Smooth muscle cell of the pulmonary artery (primary cell): ENCODE results near the gene HOXD8. TPM values are rescaled to one million over a fixed set of nuclear protein-coding genes. Genes with fewer than 3 reads are reported as not detected.

ENCODE experiments used
- total RNA-seq: library from RNA; depleted of rRNA; stranded (reverse); fragments of >200 nt; gene quantifications from 2 replicates; pipeline ENCODE4 v1.2.3, GENCODE V29; 2014

The HOXD8 gene
- total RNA-seq = 0.46 and 1.4 TPM in 2 replicates

DNA sequence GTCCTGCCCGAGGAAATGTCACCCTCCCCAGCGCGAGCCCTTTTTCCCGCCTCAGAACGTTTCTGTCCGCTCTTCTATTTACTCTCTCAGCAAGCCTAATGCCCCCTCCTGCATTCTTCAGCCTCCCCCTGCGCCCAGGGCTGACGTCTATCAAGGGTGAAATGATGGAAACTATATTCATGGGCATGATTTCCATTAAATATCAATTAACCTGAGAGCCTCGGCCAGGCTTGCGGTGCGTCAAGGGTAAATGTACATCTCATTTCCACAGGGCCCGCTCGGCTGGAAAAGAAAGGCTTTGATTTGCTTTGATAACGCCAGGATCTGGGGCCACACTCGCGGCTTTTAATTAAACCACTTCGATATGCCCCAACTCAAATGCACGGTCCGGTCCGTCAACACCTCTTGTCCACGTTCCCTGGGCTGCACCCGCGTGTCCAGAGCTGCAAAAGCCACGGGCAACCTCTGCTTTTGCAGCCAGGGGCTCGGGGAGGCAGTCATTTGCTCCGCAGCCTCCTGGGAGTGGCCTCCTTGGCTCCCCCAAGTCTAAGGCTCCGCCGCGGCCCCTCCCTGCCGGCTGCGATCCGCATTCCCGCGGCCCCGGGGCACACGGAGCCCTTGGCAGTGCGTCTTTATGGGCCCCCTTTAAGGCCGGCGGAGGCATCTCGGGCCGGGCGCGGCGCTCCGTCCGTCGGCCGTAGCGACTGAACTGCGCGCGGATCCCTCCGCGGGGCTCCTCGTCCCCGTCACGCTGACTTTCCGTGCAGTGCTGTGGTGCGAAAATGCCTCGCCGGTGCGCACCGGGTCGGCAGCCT is at the start of gene HOXD8:
Gene HOXD8, plus strand, starts transcription at position 724 of the 815 bp plus-strand sequence. CDS start 662 bp downstream, outside the sequence.

DNA sequence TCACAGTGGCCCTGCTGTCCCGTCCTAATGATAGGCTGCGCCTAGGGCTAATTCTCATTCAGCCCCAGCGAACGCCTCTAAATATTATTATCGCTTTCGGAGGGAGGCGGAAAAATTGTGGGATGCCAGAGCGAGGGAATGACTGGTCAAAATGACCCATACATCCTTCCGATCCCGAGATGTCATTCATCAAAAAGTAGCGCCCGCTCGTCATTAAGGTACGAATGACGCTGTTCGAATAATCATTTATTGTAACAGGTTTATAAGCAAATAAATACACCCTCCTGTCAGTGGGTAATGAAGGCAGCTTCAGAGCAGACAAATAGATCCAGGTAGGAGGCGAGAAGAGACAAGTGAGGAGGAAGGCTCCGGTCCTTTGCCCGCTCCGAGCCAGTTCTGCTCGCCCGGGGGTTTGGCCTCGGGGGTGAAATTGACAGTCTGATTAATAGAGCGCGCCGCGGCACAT is 45.7 kb upstream of the HOXD8 start, which contains the start of gene EVX2:
Gene EVX2, minus strand, starts transcription at position 167 of the 466 bp plus-strand sequence. CDS start 186 bp downstream, outside the sequence.

DNA sequence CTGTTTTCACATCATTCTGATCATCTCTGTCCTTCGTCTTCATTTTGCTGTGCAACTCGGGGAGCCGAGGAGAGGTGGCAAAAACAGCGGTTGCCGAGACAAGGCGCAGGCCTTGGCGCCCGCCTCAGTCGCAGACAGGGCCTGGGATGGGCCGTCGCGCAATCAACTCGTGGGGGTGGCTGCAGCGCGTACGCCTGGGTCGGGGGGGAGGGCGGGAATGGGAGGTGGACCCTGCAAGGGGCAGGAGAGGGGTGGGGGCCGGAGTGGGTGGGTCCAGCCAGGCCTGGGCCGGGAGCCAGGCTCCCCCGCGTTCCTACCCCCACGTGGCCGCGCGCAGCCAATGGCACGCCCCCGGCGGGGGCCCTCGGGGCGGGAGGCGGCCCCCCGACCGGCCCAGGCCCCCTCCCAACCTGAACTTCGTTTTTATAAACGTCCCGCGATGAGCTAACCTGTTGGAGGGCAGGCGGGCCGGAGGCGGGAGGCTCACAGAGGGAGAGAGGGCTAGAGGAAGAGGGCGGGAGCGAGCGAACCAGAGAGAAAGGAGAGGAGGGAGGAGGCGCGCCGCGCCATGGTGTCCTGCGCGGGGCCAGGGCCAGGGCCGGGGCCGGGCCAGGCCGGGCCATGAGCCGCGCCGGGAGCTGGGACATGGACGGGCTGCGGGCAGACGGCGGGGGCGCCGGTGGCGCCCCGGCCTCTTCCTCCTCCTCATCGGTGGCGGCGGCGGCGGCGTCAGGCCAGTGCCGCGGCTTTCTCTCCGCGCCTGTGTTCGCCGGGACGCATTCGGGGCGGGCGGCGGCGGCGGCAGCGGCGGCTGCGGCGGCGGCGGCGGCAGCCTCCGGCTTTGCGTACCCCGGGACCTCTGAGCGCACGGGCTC is 37.0 kb upstream of the HOXD8 start, which contains the start of gene HOXD13:
Gene HOXD13, plus strand, starts transcription at position 452 of the 875 bp plus-strand sequence. Its CDS starts 170 bp downstream, at position 622.

DNA sequence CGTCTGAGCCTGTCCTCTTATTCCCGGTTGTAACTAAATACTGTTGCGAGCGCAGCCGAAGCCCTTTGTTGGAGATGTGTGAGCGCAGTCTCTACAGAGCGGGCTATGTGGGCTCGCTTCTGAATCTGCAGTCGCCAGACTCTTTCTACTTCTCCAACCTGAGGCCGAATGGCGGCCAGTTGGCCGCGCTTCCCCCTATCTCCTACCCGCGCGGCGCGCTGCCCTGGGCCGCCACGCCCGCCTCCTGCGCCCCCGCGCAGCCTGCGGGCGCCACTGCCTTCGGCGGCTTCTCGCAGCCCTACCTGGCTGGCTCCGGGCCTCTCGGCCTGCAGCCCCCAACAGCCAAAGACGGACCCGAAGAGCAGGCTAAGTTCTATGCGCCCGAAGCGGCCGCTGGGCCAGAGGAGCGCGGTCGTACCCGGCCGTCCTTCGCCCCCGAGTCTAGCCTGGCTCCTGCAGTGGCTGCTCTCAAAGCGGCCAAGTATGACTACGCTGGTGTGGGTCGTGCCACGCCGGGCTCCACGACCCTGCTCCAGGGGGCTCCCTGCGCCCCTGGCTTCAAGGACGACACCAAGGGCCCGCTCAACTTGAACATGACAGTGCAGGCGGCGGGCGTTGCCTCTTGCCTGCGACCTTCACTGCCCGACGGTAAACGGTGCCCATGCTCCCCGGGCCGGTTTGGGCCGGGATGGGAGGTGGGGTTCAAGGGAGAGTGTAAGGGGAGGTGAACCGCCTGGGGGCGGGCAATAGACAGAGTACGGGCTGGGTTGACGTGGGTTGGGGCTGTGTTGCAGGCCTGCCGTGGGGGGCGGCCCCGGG is 29.6 kb upstream of the HOXD8 start, which contains the start of gene HOXD12:
Gene HOXD12, plus strand, starts transcription at position 68 of the 819 bp plus-strand sequence. Its CDS starts 7 bp downstream, at position 75.

DNA sequence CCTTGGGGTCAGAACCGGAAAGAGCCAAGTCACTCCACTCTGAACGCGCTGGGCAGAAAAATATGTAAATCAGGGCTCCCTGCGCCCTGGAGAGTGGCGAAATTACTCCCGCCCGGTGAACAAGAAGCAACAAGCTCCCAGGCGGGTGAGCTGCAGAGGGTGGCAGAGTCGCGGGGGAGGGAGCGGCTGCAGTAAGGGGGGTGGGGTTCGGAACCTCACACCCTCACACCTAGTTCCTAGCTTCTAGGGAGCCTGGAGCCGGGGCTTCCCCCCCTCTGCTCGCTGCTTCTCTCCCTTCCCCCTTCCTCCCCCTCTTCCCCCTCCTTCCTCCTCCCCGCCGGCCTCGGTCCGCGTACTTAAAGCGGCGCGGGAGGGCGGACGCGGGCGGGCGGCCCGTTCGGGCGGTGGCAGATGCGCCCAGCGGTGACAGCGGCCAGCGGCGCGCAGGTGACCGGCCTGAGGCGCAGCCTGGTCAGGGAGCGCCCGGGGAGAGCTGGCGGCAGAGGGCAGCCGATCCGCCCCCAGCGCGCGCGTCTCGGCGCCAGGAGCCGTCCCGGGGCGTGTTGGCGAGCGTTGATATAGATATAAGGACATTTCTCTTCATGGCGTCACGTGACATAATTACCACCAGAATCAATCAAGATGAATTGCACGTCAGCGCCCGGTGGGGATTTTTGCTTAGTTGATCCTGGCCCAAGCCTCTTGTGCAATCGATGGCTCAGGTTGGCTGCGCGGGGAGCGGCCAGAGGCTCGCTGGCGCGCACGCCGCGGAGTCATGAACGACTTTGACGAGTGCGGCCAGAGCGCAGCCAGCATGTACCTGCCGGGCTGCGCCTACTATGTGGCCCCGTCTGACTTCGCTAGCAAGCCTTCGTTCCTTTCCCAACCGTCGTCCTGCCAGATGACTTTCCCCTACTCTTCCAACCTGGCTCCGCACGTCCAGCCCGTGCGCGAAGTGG is 22.6 kb upstream of the HOXD8 start, which contains the start of gene HOXD11:
Gene HOXD11, plus strand, starts transcription at position 700 of the 959 bp plus-strand sequence. Its CDS starts 76 bp downstream, at position 776.

DNA sequence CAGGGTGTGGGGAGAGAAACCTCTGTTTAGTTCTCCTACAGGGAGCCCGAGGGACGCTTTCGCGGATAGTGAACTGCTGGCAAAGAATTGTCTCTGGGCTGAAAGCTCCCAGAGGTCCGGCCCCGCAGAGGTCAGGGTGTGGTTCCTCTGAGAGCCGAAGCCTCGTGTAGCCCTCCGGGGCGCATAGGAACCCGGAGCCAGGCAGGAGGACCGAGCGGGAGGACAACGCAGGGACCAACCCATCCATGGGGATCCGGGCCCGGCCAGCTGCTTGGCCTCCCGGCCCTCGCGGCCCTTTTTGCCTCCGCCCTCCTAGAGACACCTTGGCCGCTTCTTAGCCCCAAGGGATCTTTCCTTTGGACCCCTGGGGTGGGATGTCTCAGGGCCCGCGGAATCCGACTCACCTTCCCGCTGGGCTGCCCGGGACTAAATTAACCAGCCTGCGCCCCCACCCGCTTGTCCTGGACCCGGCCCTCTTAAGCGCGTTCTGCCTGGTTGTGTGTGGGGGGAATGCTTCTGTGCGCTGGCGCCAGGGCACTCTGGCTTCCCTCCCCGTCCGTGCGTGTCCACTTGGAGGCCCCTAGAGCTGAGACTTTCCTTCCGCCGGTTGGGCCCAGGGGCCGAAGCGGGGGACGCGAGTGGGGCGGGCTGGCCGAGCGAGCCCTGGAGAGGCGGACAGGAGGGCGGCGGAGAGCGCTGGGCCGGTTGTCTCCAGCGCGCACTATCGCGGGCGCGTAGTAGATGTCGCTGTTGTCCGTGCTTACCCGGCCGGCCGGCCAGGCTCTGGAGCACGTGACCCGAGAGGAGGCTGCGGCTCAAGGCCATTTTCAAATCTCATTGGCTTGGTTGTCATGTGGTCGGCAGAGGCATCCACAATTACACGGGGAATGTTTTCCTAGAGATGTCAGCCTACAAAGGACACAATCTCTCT is 13.4 kb upstream of the HOXD8 start, which contains the start of gene HOXD10:
Gene HOXD10, plus strand, starts transcription at position 896 of the 931 bp plus-strand sequence. CDS start 56 bp downstream, outside the sequence.

DNA sequence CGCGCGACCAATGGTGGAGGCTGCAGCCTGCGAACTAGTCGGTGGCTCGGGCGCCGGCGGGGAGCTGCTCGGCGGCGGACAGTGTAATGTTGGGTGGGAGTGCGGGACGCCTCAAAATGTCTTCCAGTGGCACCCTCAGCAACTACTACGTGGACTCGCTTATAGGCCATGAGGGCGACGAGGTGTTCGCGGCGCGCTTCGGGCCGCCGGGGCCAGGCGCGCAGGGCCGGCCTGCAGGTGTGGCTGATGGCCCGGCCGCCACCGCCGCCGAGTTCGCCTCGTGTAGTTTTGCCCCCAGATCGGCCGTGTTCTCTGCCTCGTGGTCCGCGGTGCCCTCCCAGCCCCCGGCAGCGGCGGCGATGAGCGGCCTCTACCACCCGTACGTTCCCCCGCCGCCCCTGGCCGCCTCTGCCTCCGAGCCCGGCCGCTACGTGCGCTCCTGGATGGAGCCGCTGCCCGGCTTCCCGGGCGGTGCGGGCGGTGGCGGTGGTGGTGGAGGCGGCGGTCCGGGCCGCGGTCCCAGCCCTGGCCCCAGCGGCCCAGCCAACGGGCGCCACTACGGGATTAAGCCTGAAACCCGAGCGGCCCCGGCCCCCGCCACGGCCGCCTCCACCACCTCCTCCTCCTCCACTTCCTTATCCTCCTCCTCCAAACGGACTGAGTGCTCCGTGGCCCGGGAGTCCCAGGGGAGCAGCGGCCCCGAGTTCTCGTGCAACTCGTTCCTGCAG is 6.7 kb upstream of the HOXD8 start, which contains the start of gene HOXD9:
Gene HOXD9, plus strand, starts transcription at position 37 of the 728 bp plus-strand sequence. Its CDS starts 50 bp downstream, at position 87.

DNA sequence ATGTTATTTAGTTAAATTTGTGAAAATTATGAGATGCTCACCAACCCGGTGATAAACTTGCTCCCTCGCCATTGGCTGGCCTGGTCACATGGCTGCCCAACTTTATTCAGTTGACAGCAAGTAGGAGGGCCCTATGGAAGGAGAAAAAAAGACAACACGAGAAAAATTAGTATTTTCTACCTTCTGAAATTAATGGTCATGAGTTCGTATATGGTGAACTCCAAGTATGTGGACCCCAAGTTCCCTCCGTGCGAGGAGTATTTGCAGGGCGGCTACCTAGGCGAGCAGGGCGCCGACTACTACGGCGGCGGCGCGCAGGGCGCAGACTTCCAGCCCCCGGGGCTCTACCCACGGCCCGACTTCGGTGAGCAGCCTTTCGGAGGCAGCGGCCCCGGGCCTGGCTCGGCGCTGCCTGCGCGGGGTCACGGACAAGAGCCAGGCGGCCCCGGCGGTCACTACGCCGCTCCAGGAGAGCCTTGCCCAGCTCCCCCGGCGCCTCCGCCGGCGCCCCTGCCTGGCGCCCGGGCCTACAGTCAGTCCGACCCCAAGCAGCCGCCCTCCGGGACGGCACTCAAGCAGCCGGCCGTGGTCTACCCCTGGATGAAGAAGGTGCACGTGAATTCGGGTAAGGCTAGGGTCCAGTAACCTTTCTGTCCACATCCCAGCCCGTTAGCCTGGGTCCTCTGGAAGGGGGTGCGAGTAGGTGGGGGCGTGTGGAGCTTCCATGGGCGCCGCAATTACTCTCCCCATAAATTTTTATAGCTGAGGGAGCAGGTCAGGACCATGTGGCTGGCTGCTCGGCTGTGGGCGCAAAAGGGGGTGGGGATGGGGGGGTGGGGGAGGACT is 22.2 kb downstream of the HOXD8 start, which contains the start of gene HOXD4:
Gene HOXD4, plus strand, starts transcription at position 109 of the 846 bp plus-strand sequence. Its CDS starts 84 bp downstream, at position 193.

DNA sequence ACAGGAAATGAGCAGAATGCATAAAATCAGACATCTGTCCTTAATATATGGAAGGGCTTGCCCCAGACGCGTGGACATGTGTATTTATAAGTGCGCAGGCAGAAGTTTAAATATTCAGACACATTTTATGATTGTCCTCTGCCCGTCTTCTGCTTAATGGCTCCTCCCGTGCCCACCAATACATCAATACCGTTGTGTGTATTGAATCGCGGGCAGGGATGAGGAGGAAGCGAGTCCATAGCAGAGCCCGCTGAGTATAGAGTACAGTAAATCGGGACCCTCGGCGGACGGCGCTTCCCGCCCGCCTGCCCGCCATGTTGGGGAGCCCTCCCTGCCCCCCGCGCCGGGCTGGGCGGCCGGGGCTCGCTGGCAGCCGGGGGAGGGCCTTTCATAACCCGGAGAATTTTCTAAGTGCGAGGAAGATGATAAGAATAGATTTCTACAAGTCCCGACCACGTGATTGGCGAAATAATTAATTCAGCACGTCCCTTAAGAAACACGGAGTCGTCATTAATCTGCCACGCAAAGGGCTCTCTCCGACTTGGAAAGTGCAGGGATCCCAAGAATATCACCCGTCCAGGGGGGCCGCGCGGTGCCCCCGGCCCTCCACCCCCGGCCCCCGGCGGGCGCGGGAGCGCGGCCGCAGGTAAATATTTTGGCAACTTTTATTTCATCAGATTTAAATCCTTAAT is 27.4 kb downstream of the HOXD8 start, which contains the start of gene HOXD3:
Gene HOXD3, plus strand, starts transcription at position 501 of the 692 bp plus-strand sequence. CDS start 11,808 bp downstream, outside the sequence.

Other genes with a start within 250 kb of the HOXD8 start
- gene LNPK, start 127.4 kb upstream of the HOXD8 start, total RNA-seq = 61.6 and 65.9 TPM in 2 replicates
- not detected in 2 replicates for gene EVX2, start 45.7 kb upstream of the HOXD8 start, total RNA-seq
- not detected in 2 replicates for gene HOXD13, start 37.0 kb upstream of the HOXD8 start, total RNA-seq
- gene HOXD12, start 29.9 kb upstream of the HOXD8 start, total RNA-seq = not detected in 2 replicates
- gene HOXD11, start 22.4 kb upstream of the HOXD8 start, total RNA-seq = not detected in 2 replicates
- gene HOXD10, start 12.9 kb upstream of the HOXD8 start, total RNA-seq = not detected in 2 replicates
- not detected in 2 replicates for gene HOXD9, start 7.0 kb upstream of the HOXD8 start, total RNA-seq
- 0.46 and 4.6 TPM in 2 replicates for gene HOXD4, start 21.8 kb downstream of the HOXD8 start, total RNA-seq
- gene HOXD3, start 27.6 kb downstream of the HOXD8 start, total RNA-seq = 0.26 and 3.2 TPM in 2 replicates
- gene HOXD1, start 59.0 kb downstream of the HOXD8 start, total RNA-seq = 0.13 TPM in 1 of 2 replicates, not detected in the other
- gene MTX2, start 139.7 kb downstream of the HOXD8 start, total RNA-seq = 17.9 and 21.7 TPM in 2 replicates